Umbilical cord (tissue), 2 donors: ENCODE data around the gene ALAD. TPM values are rescaled to one million over a fixed set of nuclear protein-coding genes. Genes with fewer than 3 reads are reported as not detected.
"Not testable (repeated sequence)": the region's sequence is repeated elsewhere in the genome, so short reads cannot be mapped to it uniquely, and the experiment has no call there.

Experiments
- DNase-seq: peaks from one replicate; pipeline ENCODE4 v3.0.0-alpha.2; 2015; ENCODE audit warnings: low spot score
- total RNA-seq: library from RNA; depleted of rRNA; stranded (reverse); fragments of >200 nt; gene quantifications from one replicate; pipeline ENCODE4 v1.2.3, GENCODE V29; 2014; ENCODE audit warnings: low replicate concordance; ENCODE audit not compliant: insufficient read depth

Gene ALAD
- total RNA-seq, 1 donor from 2014 or later: 28.6 TPM

DNA sequence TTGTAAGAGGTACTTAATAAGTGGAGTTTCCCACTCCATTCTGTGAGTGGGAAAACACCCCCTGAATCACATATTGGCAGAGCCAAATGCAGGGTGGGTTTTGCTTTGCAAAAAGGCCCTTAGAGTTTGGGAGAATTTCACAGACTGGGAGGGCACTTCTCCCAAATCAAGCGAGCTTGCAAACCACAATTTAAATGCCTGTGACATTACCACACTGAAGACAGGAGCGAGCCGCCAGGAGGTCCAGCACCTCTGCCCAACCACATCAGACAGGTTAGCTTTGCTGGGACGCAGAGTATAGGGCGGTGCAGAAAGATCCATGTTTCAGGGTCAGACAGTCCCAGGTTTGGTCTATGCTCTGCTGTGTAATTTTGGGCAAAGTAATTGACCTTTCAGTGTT is 2.3 kb downstream of the ALAD start:
- no peak for DNase-seq

DNA sequence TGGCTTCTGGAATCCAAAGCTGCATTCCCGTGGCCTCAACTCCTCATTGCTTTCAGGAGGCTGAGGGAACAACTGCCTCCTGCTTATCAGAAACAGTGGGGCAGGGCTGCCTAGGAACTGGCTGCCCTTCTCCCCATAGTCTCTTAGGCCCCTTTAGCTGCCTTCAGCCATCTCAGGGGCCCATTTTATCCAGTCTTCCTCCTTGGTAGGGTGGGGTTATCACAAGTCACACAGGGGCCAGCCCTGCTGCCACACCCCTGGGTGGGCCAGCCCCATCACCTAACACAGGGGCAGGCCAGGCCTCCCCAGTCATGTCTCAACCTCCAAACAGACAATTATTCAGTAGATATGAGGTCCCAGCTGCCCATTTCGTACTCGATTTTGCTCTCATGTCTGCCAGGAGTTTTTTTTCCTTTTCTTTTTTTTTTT is 3.9 kb downstream of the ALAD start:
- no peak for DNase-seq

DNA sequence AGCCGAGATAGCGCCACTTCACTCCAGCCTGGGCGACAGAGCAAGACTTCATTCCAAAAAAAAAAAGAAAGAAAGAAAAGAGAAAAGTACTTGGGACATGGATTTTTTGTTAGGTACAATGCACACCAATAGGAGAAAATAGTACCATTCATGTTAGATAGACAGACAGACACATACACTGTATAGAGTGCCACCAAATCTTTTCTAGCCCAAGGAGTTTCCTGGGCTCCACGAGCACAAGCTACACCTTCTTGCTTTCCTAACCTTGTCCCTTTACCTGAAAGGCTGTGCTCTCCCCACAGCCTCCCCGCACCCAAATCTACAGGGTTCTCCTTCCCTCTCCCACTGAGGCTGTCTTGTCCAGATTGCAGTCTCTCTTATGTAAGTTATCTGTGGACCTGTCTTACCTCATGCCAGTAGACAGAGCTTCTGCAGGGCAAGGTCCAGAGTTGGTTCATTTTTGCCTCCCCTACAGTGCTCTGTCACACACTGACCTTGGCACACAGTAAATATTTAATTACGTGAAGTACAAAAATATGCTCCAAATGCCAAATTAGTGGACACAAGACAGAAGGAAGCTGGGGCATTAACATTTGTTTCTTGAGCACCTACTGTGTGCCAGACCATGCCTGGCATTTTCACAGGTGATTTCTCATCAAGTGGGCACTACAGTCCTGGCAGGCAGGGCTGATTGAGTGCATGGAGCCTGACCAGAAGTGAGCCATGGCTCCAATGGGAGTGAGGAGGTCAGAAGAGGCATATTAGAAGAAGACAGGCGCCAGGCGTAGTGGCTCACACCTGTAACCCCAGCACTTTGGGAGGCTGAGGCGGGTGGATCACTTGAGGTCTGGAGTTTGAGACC is 5.9 kb downstream of the ALAD start:
- DNase-seq: no peak

DNA sequence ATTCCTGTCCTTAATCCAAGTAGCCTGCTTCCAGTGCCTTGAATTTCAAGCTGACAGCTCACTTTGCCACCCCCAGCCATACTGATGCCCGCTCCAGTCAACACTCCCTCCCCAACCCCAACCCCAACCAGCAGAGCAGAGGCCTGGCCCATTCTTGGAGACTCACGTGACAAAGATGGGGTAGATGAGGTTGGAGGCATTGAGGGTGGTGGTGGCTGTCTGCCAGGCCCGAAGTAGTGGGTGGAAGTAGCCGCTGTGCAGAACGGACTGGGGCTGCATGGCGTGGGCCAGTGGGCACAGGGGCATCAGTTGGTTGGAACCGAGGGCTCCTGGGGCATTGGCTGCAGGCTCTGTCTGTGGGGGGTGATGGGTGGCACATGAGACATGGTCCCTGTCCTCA is 7.8 kb downstream of the ALAD start:
- DNase-seq: no peak

DNA sequence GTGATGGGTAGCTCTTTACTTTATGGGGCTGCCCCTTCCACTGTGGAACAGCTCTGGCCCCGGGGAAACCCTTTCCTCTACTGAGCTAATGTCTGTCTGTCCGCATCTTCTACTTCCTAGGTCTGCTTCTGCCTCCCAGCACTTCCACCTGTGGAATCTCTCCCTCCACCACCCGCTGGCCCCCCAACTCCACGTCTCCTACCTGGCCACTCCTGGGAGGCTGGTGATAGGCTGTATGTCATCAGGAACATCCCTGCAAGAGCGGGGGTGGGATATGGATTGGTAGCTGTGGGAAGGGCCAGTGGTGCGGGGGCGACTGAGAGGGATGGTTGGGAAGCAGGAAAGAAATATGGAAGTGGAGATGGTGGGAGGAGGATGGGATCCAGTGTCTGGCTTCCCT is 9.2 kb downstream of the ALAD start:
- DNase-seq: no peak

DNA sequence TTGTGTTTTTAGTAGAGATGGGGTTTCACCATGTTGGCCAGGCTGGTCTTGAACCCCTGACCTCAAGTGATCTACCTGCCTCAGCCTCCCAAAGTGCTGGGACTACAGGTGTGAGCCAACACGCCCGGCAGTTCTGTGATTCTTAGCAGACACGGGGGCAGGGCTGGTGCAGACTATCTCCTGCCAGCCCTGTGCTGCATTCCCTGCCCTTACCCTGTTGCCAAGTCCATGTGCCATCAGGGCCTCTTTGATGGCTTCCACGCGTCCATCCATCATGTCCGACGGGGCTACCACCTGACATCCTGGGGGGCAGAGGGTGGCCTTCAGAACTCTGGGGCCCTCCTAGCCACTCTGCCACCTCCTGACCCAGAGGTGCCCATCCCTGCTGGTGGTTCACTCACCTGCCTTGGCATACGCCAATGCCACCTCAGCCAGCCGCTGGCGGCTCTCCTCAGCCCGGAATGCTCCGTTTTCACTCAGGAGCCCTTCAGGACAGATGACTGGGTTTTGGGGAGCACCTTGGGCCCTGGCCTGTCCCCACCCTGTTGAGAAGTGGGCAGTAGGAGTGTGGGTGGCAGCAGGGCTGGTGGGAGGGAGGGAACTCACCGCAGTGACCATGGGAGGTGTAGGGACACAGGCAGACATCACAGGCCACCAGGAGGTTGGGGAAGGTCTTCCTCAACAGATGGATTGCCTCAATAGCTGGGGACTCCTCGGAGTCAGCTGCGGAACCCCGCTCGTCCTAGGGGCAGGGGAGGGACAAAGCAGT is 10.7 kb downstream of the ALAD start:
- DNase-seq: no peak

DNA sequence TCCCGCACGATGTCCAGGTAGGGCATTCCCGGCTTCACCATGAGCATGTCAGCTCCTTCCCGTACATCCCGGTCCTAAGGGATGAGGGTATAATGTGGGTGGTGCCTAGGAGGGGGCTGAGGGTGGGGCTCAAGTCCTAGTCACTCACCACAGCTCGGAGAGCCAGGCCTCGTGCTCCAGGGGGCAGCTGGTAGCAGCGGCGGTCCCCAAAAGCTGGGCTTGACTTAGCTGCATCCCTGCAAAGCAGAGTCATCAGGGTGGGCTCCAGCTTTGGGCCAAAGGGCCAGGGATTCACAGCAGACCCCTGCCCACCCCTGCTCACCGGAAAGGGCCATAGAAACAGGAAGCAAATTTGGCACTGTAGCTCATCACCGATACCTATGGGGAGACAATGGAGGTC is 11.6 kb downstream of the ALAD start:
- no peak for DNase-seq

DNA sequence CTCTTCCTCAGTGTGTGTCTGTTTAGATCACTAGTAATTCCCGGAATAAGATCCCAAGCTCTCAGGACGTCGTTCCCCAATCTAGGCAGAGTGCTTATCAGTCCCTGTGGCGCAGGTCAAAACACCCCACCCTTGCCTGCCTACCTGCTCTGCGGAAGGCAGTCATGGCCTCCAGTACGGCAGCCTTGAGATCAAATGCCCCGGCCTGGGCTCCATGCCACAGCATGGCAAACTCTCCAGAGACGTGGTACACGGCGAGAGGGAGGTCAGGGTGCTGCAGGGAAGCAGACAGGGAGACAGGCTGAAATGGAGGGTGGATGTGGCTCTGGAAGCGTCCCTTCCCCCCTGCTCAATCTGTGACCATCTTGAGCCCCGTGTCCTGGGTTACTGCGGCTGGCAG is 12.3 kb downstream of the ALAD start:
- DNase-seq: no peak

DNA sequence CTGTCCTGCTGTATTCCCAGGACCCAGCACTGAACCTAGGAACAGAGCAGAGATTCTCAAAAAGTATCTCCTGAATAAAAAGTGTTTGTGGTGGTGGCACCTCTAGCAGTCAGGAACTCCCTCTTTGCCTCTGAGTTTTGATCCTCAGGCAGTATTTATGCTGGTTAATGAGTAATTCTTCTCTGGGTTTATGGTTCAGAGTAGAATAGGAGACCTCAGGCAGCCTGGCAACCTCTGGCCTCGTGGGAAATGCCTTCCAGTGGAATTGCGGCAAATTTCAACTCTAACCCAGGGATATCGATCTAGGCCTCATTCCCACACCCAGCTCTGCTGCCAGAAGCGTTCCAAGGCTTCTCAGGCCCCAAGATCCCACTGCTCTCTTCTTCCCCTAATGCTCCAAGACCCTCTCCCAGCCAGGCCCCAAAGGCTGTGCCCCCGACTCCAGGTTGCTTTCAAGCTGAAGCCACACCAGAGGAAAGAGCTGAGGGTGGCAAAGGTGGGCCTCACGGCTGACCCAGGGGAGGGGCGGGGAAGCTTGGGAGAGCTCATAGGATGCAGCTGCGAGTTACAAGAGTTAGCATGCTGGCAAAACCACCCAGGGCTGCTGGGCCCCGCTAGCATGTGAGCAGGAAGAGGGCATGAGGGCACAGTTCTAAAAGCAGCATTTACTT is 13.4 kb downstream of the ALAD start:
- no peak for DNase-seq

DNA sequence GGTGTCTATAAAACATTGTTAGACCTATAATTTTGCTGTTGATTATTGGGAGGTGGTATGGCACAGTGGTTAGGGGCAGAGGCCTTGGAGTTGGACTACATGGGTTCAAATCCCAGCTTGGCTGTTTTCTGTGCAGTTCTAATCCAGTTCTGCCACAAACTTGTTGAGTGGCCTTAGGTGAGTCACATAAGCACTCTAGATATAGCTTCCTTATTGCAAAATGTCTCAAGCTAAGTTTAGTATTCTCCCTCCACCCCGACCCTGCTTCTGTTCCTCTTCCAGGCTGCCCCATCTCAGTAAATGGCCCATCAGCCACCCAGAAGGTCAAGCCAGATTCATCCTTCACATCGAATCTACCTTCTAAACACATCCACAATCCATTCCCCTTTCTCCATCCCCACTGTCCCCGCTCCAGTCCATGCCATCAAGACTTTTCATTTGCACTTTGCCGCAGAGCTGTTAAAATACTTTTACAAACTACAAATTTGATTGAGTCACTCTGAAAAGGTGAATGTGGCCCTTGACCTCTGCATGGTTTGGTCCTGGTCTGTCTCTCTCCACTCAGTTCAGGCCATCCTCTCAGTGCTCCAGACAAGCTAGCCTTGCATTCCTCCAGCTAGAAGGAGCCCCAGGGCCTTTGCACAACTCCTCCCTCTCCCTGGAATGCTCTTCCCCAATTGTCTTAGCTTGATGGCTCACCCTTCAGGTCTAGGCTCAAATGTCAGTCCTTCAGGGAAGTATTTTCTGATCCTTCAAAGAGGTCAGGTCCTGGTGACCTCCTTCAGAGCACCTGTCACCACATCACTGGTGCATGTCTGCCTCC is 14.3 kb downstream of the ALAD start:
- DNase-seq: no peak

DNA sequence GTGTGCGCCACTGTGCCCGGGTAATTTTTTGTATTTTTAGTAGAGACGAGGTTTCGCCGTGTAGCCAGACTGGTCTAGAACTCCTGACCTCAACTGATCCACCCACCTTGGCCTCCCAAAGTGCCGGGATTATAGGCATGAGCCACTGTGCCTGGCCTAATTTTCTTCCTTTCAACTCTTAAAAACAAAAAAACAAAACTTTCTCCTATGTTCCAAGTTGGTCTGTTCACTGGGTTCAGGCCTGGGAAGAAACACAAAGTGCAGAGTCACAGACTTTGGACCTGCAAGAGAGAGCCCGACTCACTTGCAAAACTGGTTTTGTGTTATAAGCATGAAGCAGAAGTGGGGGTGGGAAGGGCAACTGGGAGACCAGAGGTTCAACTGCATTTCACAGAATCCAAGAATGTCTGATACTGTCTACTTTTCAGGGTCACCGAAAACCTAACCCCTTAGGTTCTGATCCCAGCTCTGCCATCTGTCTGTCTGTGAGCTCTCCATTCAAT is 19.1 kb downstream of the ALAD start:
- DNase-seq: peak; percentile 54

DNA sequence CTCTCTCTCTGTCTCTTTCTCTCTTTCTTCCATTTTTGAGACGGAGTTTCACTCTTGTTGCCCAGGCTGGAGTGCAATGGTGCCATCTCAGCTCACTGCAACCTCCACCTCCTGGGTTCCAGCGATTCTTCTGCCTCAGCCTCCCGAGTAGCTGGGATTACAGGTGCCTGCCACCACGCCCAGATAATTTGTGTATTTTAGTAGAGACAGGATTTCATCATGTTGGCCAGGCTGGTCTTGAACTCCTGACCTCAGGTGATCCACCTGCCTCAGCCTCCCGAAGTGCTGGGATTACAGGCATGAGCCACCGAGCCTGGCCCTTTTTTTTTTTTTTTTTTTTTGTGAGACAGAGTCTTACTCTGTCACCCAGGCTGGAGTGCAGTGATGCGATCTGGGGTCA is 19.6 kb downstream of the ALAD start:
- DNase-seq: not testable (repeated sequence)

DNA sequence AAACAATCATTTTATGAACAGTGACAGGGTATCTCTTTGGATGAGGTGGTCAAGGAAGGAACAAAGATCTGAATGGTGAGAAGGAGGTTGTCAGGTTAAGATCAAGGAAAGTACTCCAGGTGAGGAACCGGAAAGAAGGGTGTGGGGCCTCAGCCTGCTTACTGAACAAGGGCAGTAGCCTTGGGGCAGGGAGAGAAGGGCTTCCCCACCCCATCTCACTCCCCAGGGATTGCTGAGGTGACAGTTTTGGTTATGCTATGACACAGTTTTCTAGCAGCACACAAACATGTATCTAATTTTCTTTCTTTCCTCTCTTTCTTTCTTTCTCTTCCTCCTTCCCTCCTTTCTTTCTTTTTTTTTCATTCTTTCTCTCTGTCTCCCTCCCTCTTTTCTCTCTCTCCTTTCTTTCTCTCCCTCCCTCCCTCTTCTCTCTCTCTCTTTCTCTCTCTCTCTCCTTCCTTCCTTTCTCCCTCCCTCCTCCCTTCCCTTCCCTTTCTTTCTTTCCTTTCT is 20.2 kb downstream of the ALAD start:
- no peak for DNase-seq

DNA sequence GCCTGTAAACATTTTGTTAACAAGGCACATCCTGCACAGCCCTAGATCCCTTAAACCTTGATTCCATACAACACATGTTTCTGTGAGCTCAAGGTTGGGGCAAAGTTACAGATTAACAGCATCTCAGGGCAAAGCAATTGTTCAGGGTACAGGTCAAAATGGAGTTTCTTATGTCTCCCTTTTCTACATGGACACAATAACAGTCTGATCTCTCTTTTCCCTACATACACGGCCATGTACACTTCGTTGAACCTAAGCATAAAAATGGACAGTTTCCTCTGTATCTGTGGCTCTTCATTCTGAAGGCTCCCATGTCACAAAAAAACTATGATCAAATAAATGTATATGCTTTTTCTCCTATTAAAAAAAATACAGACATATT is 21.3 kb downstream of the ALAD start:
- not testable (repeated sequence) for DNase-seq

DNA sequence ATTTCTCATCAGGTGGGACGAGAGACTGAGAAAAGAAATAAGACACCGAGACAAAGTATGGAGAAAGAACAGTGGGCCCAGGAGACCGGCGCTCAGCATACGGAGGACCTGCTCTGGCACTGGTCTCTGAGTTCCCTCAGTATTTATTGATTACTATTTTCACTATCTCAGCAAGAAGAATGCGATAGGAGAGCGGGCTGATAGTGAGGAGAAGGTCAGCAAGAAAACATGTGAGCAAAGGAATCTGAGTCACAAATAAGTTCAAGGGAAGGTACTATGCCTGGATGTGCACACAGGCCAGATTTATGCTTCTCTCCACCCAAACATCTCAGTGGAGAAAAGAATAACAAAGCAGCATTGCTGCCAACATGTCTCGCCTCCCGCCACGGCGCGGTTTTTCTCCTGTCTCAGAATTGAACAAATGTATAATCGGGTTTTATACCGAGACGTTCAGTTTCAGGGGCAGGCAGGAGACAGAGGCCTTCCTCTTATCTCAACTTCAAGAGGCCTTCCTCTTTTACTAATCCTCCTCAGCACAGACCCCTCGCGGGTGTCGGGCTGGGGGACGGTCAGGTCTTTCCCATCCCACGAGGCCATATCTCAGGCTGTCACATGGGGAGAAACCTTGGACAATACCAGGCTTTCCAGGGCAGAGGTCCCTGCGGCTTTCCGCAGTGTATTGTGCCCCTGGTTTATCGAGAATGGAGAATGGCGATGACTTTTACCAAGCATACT is 21.8 kb downstream of the ALAD start:
- not testable (repeated sequence) for DNase-seq

DNA sequence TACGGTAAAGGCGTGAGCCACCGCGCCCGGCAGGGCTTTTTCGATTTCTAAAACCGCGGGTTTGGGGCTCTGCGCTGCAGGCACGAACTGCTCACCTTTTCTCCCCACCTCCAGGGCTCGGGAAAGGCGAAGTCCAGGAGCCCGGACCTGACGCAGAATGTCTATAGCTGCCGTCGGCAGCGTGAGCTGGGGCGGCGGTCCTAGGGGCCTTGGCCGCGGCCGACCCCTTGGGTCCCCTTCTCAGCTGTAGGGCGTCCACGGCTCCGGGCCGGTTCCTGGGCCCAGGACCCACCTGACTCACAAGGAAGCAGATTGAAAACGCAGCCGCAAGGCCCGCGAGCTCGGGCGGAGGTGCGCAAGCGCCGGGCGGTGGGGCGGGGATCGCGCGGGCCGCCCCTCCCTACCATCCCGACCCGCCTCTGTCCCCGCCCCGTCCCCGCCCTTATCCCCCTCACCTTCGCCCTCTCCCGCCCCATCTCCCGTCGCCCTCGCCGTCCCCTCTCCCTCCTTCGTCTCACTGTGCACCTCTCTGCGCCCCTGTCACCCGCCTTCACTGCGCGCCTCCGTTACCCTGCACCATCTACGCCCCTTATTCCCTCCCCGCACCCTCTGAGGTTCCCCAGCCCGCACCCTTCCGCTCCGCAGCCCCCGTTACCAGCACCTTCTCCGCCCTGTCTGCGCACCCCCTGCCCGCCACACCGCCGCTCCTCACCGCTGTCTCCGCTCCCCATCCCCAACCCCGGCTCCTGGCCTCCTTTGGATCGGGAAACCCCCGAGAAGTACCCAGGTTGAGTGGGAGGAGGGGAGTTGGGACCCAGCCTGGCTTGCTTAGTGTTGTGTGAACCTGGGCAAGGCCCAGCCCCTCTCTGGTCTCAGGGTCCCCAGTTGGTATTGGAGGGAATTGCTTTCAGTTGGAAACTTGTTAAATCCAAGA is 24.2 kb downstream of the ALAD start, which contains the start of gene HDHD3:
Gene HDHD3, minus strand, starts transcription at position 353 of the 934 bp plus-strand sequence. CDS start 2,632 bp downstream, outside the sequence.
- peak; percentile 85 for DNase-seq

DNA sequence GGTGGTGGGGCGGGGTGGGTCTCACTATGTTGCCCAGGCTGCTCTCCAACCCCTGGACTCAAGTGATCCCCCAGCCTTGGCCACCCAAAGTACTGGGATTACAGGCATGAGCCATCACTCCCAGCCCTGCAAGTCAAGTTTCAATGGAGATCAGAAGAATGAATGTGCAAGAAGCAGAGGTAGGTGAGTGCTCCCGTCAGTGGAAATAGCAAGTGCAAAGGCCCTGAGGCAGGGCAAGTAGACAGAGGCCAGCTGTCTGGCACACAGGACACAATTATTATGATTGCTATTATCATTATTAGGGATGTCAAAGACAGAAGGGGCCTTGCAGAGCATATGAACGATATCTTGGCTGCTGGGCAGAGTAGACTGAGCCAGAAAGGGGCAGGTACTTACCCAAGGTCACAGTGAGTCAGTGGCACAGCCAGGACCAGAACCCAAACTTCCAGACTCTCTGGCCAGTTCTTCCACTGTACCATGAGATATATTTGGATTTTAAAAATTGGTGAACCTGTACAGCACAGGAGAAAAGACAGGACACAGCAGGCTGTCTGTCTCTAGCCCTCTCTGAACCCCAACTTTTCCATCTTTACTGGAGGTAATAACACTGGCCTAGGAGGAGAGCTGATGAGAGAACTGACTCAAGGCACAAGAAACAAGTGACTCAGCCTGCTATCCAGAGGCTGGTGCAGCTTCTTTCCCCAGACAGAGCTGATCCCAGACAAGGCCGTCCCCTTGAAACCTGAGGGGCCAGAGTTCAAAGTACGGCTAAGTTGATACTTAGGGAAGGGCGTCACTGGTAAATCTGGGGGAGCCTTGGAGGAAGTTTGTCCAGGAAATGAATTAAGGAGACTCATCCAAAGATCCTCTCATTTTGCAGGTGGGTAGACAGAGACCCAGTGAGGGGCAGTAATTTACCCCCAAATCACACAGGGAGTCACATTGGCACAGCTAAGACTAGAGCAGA is 25.7 kb downstream of the ALAD start:
- DNase-seq: no peak
